ENCODE data around the gene SLC6A5. TPM values are rescaled to one million over a fixed set of nuclear protein-coding genes. Genes with fewer than 3 reads are reported as not detected.

SLC6A5 gene
- total and polyA plus RNA-seq, 2 donors (not counting 3 experiments of a cell fraction or from before 2014, with no cell fraction given): not detected

- POLR2A ChIA-PET: no interaction called here
These were observed 62.0 kb downstream of the SLC6A5 start for GRCh38 chr11:20661445-20661844.

More at GRCh38 chr11:20661445-20661844, 62.0 kb downstream of the SLC6A5 start:
- FAIRE-seq (no peak), DNase-seq (ENCODE audit: low read depth, low spot score) (no peak)
- H3K79me2 ChIP-seq (ENCODE audit: control insufficient read depth, insufficient read depth, low read length): no peaks in the 10 kb centered on the region
- H3K9ac ChIP-seq (replicated peaks; ENCODE audit: extremely low read depth, insufficient read depth, low read length): no peak overlapping the region
- TF ChIP-seq, protein P1, sequence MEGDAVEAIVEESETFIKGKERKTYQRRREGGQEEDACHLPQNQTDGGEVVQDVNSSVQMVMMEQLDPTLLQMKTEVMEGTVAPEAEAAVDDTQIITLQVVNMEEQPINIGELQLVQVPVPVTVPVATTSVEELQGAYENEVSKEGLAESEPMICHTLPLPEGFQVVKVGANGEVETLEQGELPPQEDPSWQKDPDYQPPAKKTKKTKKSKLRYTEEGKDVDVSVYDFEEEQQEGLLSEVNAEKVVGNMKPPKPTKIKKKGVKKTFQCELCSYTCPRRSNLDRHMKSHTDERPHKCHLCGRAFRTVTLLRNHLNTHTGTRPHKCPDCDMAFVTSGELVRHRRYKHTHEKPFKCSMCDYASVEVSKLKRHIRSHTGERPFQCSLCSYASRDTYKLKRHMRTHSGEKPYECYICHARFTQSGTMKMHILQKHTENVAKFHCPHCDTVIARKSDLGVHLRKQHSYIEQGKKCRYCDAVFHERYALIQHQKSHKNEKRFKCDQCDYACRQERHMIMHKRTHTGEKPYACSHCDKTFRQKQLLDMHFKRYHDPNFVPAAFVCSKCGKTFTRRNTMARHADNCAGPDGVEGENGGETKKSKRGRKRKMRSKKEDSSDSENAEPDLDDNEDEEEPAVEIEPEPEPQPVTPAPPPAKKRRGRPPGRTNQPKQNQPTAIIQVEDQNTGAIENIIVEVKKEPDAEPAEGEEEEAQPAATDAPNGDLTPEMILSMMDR (IDR thresholded peaks at IDR 0.05; ENCODE audit: extremely low read depth in 1 of 2, insufficient read depth in 1 of 2, low read depth in 1 of 2, low read length in 2 of 2): no peak
- TF ChIP-seq POLR2A (IDR thresholded peaks at IDR 0.05; ENCODE audit: low read depth, low read length) (no peak), EZH2 (IDR thresholded peaks at IDR 0.05; ENCODE audit: borderline replicate concordance, low read depth, low read length, severe bottlenecking) (no peak), MAX (IDR thresholded peaks at IDR 0.05; ENCODE audit: insufficient read depth, insufficient read length) (no peak), JUN (IDR thresholded peaks at IDR 0.05; ENCODE audit: borderline replicate concordance, insufficient read depth, insufficient read length, low read depth) (no peak), POLR2AphosphoS5 (IDR thresholded peaks at IDR 0.05; ENCODE audit: insufficient read depth, low read depth, low read length) (no peak), MYC (IDR thresholded peaks at IDR 0.05; ENCODE audit: low read depth, low read length) (no peak), GATA2 (IDR thresholded peaks at IDR 0.05; ENCODE audit: insufficient read depth, insufficient read length, low read depth, low read length) (no peak)
- dilution Hi-C loops (cut with MboI; ENCODE audit: extremely low pct_ligation_motif_present, low sequenced_read_pairs): no loop called here
- H2AFZ ChIP-seq (ENCODE audit: low read depth, low read length): no peak overlapping the region
- CTCF ChIA-PET: no interaction called here
- no peaks in the 10 kb centered on the region for H3K9me3 ChIP-seq (replicated peaks; ENCODE audit: control insufficient read depth, insufficient read depth, low read length)
- no peak overlapping the region for H3K4me2 ChIP-seq (ENCODE audit: insufficient read depth, low read length)
- no peaks in the 10 kb centered on the region for H3K27me3 ChIP-seq (ENCODE audit: control insufficient read depth in 2 of 2, insufficient read depth in 2 of 2, low read length in 2 of 2)
- no peaks in the 10 kb centered on the region for H3K9me1 ChIP-seq (replicated peaks; ENCODE audit: control insufficient read depth, extremely low read depth, insufficient read depth, low read length)
- no peak overlapping the region for H3K4me3 ChIP-seq (replicated peaks in 1 of 3; ENCODE audit: insufficient read depth in 1 of 3, low read depth in 1 of 3, low read length in 3 of 3)
- BruUV-seq (replicated peaks): no TSS peak
- H3K27ac ChIP-seq (ENCODE audit: insufficient read depth, low read depth, low read length): no peak overlapping the region
- intact Hi-C loops (cut with micrococcal nuclease): no loop called here
- no peaks in the 10 kb centered on the region for H3K36me3 ChIP-seq (ENCODE audit: control insufficient read depth in 2 of 2, extremely low read depth in 1 of 2, insufficient read depth in 2 of 2, low read length in 2 of 2)
- H3K4me1 ChIP-seq (ENCODE audit: control insufficient read depth, extremely low read depth, insufficient read depth, low read length): no peaks in the 10 kb centered on the region
- H4K20me1 ChIP-seq (replicated peaks; ENCODE audit: control insufficient read depth, extremely low read depth, insufficient read depth, low read length): no peaks in the 10 kb centered on the region

Data from endothelial cell of umbilical vein (primary cell).